Measurements from ENCODE around the gene GPR143. TPM values are rescaled to one million over a fixed set of nuclear protein-coding genes. Genes with fewer than 3 reads are reported as not detected.
A peak's percentile ranks its signal among the peaks of the same experiment; 100 is the strongest.

Gene GPR143
- total and polyA plus RNA-seq, 9 of the 15 experiments (the other 6 are each of a cell fraction or from before 2014, with no cell fraction given): not detected

GRCh38 chrX:9745417-9746115, 20.1 kb downstream of the GPR143 start:
- ChIA-PET POLR2A (interaction anchor here (0.6 kb wide), 1 partner anchor 283 kb away, joined by 3 read pairs; no protein-coding TSS in a partner anchor), CTCF (ENCODE audit: low intra/inter-chr PET ratio) (no interaction called here)
- H3K79me2 ChIP-seq (ENCODE audit: control insufficient read depth, insufficient read depth, low read length): no peaks in the 10 kb centered on the region
- H3K9ac ChIP-seq (ENCODE audit: insufficient read depth in 1 of 2, low read depth in 2 of 2, low read length in 2 of 2): no peak overlapping the region
- BruUV-seq (replicated peaks): no TSS peak
- H3K27me3 ChIP-seq (ENCODE audit: control insufficient read depth in 2 of 2, insufficient read depth in 2 of 2, low read length in 2 of 2): peaks cover 0 to 4% of the 10 kb centered on the region in 2 experiments; a peak in 1 of 5 replicates
- no peak for FAIRE-seq
- intact Hi-C loops (cut with micrococcal nuclease) (no loop called here), in situ Hi-C loops (cut with MboI) (no loop called here)
- peak; percentile 37; the same call in 1 of the 3 replicates for ATAC-seq
- H3K9me1 ChIP-seq (ENCODE audit: control insufficient read depth, insufficient read depth, low read length): no peaks in the 10 kb centered on the region
- no peak overlapping the region for H3K4me3 ChIP-seq
- no peaks in the 10 kb centered on the region for H3K36me3 ChIP-seq (ENCODE audit: control insufficient read depth, insufficient read depth, low read length)
- 2% methylated on average over 8 of the region's 11 CpGs for WGBS (ENCODE audit: insufficient coverage, low coverage, missing lambda C conversion rate)
- H3K27ac ChIP-seq (ENCODE audit: extremely low read depth, low read depth, low read length): no peak overlapping the region
- no peaks in the 10 kb centered on the region for H3K4me1 ChIP-seq (replicated peaks in 1 of 2; ENCODE audit: control insufficient read depth in 2 of 2, insufficient read depth in 2 of 2, low read length in 2 of 2)
- peak in 1 of 4 experiments; percentile 3 for DNase-seq (ENCODE audit: extremely low read depth in 1 of 4, low spot score in 3 of 4)
- no peaks in the 10 kb centered on the region for H4K20me1 ChIP-seq (replicated peaks; ENCODE audit: control insufficient read depth, insufficient read depth, low read length)
- H3K9me3 ChIP-seq (replicated peaks; ENCODE audit: control insufficient read depth, insufficient read depth, low read depth, low read length): no peaks in the 10 kb centered on the region
- H2AFZ ChIP-seq (ENCODE audit: low read depth, low read length): no peak overlapping the region
- H3K4me2 ChIP-seq (ENCODE audit: insufficient read depth, low read length): no peak overlapping the region
- TF ChIP-seq HNRNPK (IDR thresholded peaks at IDR 0.05; ENCODE audit: low read depth, low read length, poor library complexity, severe bottlenecking) (no peak), SPI1 (IDR thresholded peaks at IDR 0.05; ENCODE audit: borderline replicate concordance, low read depth, low read length) (0 out of 2 replicates have a peak, but pooled peaks have one; percentile 31), ZNF143 (CRISPR knock-in tag; IDR thresholded peaks at IDR 0.05) (no peak), GABPA (tag; conservative IDR thresholded peaks at IDR 0.05; ENCODE audit: low read depth) (peak; percentile 64), TFE3 (CRISPR knock-in tag; IDR thresholded peaks at IDR 0.05) (no peak), EHMT2 (IDR thresholded peaks at IDR 0.05) (peak; percentile 65; the same call in 1 of the 2 replicates), ZBTB40 (IDR thresholded peaks at IDR 0.05) (peak; percentile 61), ZBTB40 (CRISPR knock-in tag; IDR thresholded peaks at IDR 0.05) (no peak), EP300 (IDR thresholded peaks at IDR 0.05; ENCODE audit: low read length) (no peak)
